Stimulated activated CD8-positive, alpha-beta memory T cell treated with anti-CD3 and anti-CD28 coated beads, Interleukin-7, amount 100 ng/mL, for 1 hour (primary cell): Measurements from ENCODE around the gene C17orf58.
A peak's percentile ranks its signal among the peaks of the same experiment; 100 is the strongest.
"Not testable (repeated sequence)": the region's sequence is repeated elsewhere in the genome, so short reads cannot be mapped to it uniquely, and the experiment has no call there.

Experiments used
- DNase-seq, 2 donors: peaks; one replicate each; pipeline ENCODE4 v3.0.0-alpha.2; 2020; ENCODE audit warnings: low read depth in 2 of 2

Gene C17orf58

DNA sequence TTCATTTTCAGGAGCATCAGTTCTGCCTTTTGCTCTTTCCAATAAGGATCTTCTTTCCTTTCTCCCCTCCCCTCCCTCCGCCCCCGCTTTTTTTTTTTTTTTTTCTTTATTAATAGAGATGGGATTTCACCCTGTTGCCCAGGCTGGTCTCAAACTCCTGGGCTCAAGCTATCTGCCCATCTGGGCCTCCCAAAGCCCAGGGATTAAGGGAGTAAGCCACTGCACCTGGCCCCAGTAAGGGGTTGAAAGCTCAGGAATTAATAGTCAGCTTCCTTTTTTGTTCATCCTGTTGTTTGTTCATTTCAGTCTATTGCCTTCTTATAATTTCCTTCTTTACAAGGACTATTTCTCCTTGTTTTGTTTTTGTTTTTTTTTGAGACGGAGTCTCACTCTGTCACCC is 7.9 kb upstream of the C17orf58 start:
- no peak for DNase-seq

DNA sequence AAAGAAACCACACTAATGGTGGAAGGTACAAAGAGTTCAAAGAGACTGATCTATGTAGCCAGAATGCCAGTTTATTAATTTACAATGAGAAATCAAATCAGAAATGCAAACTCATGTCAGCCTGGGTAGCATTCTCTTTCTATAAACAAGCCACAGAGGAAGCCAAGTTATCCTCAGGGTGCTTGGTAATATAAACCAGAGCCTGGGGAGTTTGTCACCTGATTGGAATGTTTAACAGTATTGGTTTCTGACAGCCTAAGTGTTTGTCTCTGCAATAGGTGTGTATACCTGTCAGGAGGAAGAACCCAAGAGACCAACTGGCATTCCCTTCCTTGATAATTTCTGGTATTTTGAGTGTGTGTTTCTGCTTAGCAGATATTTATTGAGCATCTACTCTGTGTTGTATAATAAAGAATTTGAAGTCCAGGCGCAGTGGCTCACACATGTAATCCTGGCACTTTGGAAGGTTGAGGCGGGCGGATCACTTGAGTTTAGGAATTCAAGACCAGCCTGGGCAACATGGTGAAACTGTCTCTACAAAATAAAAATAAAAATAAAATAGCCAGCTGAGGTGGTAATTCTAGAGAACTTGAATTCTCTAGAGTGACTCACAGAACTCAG is 3.1 kb upstream of the C17orf58 start:
- DNase-seq, result no peak

DNA sequence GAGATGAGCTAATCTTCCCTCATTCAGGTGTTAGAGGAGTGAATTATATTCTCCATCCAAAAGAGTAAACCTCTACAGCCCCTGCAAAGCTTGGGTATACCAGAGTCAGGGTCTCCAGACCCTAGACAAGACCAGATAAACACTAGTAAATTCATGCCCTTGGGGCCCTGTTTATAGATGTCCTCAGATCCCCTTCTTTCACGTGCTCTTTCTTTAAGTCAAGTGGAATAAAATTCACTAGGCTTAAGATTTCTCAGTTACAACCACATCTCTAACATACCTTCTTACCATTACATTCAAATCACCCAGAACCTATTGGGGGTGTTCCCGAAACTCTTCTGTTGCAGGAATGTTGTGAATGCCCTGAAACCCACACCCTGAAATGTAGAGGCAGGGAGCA is 2.2 kb upstream of the C17orf58 start:
- DNase-seq, result no peak

DNA sequence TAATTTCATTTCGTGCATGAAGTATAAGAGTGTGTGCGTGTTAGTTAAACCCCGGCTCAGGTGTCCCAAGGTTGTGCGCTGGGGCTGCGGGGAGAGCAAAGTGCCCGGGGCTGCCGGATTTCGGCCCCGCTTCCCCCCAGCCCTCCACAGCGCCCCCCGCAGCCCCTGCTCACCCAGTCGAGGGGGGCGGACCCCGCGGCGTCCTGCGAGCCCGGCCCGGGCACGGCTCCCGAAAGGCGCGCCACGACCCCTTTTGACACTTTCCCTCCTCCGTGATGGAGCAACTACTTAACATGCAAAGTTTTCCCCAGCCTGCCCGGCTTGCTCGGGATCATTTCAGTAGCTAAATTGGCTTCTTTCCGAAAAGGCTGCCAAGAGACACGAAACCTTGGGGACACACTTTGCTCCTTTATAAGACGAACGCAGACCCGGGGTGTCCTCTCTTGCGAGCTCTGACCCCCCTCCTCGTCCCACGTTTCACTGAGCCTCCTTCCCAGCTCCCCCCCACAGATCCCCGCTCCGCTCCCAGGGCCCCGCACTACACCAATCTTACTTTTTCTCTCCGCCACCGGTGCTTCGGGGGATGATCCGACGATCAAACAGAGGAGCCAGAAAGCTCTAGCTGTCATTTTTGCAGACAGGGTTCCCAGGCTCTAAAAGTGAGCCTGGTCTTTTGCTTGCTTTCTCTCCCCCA is 552 bp downstream of the C17orf58 start:
- DNase-seq, result no peak

DNA sequence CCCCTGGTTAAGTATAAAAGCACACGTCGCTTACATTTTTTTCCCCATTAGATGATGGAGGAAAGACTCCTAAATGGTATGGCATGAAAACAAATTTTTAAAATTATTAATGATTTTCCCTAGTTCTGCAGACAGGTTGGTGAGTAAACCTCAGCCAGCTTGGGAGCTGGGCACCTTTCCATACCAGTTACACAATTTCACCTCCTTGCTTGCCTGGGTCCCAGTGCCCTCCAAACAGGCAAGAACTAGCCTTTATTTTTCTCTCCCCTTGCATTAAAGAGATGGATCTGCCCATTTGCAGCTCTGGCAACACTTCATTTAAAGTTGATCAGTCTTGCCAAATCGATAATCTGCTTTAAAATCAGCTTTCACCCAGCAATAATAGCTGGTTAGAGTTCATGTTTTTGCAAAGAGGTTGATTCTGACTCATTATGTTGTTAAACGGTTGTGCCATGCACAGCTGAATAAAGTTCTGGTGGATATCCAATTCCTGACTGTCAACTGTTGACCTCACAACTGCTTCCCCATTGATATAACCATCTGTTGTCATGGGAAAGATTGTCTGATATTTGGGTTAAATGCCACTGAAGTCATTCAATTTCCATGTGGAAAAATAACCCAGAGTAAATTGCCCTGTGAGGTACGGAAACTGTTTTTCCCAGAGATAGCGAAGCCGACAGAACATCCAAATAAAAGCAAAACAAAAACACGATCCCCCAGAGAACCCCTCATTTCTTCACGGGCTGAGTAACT is 1.3 kb downstream of the C17orf58 start:
- no peak for DNase-seq

DNA sequence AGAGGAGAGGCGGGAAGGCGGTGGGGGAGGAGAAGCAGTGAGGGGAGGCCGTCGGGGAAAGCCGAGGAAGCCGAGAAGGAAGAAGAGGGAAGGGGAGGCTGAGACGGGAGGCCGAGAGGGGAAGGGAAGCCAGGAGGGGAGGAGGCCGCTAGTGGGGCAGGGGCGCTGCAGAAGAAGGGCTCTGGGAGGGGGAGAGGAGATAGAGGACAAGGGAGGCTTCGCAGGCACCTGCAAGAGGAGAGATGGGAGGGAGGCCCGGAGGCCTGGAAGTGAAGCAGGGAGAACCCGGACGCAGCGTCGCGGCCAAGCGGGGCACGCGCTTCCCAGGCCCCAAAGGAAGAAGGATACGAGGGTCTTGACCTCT is 2.3 kb downstream of the C17orf58 start:
- no peak for DNase-seq

DNA sequence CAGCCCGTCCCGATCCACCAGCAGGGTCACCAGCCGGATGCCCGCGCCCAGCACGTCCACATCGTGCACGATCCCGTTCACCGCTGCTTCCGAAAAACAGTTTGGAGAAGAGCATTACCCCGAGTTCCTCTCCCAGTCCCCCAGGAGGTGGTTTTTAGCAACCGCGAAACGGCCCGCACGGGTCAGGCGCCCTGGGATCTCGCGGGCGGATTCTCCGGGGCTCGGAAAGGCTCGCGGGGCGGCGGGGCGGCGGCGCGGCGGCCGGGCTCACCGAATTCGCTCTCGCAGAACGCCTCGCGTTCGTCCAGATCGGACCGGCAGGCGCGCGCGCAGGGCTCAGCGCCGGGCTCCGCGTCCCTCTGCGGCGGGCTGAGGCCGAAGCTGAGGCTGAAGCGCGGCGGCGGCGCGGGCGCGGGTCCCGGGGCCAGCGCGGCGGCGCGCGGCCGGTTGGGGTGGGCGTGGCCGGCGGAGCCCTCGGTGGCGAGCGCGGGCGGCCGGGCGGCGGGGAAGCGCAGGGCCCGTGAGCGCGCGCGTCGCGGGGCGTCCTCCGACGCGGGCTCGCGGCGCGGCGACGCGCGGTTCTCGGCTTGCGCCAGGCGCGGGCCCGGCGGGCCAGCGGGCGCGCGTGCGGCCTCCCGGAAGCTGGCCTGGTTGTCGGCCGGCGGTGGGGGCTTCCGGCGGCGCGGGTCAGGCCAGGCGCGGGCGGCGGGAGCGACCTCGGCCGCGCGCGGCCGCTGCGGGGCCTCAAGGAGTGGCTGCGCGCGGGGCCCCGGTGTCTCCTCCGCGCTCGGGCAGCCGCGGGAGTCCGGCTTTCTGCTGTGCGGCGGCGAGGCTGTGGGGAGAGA is 2.9 kb downstream of the C17orf58 start:
- DNase-seq, result peak; percentile 35 to 45

DNA sequence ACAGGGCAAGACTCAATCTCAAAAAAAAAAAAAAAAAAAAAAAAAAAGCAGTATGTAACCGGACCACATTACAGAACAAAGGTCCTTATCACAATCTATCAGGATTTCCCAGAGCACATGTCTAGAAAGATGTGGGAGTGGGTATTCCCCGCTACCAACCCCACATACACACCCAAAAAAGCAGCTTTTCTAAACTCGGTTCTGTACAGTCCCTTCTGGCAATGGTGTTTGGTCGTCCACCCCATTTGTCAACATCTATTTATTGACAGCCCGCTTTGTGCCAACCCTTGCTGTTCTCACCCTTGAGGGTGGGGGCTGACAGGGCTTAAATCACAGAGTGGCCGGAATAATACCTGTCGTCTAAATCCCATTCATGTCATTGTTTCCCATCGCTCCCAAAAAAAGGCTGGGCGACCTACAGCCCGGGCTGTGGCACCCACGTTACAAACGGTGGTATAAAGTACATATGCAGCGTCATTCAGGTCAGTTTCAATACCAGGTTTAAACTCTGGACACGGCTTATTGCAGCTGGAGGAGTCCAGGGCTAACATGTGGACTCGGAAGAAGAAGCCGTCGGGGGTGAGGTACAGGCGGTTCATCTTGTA is 3.6 kb downstream of the C17orf58 start:
- no peak for DNase-seq

DNA sequence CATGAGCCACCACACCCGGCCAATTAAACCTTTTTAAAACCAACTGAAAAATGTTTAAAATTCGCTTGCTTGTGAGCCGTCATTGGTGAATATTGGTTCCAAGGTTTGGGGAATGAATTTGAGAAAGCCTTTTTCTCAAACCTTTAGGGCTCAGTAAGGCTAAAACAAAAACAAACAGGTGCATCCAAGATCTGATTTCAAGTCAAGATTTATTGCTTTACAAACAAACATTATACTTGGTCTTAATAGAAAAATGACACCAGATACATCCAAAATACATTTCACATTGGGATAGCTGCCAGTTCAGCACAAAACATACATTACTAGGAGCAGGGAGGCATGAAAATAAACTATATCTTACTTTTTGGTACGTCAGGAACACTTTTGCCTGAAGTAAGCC is 5.4 kb downstream of the C17orf58 start:
- DNase-seq, result no peak

DNA sequence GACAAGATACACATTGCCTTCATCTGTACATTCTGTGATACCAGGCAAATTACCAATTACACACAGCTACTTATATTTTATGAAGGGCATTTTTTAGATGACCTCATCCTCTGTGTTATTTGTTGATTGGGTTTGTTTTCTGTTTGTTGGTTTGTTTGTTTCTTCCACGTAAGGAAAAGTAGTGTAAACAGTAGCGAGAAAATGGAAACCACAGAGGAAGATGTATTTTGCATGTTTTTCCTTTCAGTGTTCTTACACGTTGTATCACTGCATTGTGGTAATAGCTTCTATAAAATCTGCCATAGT is 12.9 kb downstream of the C17orf58 start:
- no peak for DNase-seq

DNA sequence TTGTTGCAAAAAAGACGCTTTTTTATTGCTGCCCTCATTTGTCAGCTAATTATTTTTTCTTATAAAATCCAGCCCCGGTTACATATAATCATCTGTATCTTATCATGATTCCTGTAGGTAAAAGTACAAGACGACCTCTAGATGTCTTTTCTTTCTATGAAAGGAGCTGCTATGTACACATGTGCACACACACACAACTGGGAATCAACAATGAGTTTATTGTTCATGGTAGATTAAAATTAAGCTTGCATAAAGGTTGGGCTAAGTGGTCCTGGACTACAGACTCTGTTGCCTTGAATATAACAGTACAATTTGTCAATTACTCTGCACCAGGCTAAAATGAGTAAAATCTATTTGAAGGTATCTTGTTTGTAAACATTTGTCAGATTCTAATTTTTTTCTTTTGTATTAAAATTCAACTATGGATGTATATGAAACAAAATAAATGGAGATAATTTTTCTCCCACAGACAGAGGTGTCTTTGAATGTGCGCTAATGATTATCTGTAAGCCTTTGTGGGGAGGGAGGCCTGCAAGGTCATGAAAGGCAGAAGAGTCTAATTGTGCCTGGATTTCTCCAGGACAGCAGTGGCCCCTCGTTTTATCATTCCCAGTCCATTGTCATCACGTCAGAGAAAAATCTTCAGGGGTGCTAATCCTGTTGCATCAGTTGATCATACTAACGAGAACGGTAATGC is 13.4 kb downstream of the C17orf58 start:
- DNase-seq, result no peak

DNA sequence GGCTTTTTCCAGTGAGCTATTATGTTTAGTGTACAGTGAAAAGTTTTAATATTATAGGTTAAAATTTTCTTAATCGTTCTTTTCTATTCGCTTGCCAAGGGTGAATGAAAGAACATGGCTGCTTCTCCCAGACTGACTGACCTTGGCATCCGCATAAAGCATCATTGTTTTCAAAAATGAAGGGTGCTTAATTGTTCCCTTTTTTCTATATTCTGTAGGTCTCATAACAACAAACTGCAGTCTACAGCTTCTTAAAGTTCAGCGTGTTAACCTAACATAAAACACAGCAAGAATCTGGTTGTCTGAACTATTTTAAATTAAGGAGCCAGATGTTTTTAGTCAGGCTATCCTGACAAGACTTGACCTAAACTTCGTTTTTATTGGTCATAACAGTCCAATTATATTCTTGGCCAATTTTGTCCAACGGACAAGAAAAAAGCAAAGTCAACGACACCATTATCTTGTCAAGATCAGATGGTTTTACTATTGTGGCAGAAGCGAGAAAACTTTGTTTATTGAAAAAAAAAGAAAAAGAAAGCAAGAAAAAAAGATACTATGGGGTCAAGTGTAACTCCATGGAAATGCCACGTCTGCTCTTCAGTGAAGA is 14.1 kb downstream of the C17orf58 start:
- no peak for DNase-seq

DNA sequence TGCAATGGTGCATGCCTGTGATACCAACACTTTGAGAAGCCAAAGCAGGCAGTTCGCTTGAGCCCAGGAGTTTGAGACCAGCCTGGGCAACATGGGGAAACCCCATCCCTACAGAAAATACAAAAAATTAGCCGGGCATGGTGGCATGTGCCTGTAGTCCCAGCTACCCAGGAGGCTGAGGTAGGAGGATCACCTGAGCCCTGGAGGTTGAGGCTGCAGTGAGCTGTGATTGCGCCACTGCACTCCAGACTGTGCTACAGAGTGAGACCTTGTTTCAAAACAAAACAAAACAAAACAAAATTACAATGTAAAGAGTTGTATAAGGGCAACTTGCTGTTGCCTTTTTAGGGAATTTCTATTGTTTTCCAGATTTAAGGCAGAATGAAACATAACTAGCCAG is 15.4 kb downstream of the C17orf58 start:
- DNase-seq, result not testable (repeated sequence)

DNA sequence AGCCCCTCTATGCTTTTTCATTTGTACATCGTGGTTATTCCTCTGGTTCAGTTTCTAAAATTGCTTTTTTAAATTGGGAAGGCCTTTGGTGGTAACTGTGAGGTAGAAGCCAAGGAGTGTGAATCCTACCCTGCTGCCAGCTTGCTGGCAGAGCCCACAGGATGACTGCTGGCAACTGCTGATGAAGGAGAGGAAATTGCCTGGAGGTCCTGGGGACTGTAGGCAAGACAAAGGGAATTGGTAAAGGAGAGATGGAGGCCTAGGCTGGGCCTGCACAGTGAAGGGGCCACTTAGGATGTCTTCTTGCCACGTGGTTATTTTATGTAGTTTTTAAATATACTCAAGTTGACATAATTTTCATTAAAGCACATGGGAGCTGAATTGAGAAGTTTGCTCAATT is 15.8 kb downstream of the C17orf58 start:
- DNase-seq, result no peak

DNA sequence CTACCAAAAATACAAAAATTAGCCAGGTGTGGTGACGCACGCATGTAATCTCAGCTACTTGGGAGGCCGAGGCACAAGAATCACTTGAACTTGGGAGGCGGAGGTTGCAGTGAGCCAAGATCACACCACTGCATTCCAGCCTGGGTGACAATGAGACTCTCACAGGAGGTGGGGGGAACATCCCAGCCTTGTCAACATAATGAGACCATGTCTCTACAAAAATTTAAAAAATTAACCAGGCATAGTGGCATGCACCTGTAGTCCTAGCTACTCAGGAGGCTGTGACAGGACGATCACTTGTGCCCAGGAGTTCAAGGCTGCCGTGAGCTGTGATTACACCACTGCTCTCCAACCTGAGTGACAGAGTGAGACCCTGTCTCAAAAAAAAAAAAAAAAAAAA is 20.0 kb downstream of the C17orf58 start:
- not testable (repeated sequence) for DNase-seq

DNA sequence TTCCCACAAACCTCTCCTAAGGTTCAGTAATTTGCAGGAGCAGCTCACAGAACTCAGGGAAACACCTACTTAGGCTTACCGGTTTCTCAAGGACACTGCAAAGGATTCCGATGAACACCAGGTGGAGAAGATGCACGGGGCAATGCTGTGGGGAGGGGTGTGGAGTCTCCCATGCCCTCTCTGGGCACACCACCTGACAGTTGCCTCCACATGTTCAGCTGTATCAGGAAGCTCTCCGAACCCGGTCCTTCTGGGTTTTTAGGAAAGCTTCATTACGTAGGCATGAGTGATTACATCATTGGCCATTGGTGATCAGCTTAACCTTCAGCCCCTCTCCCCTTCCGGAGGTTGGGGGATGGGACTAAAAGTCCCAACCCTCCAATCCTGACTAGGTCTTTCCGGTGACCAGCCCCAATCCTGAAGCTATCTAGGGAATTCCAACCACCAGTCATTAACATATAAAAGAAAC is 21.6 kb downstream of the C17orf58 start:
- no peak for DNase-seq

DNA sequence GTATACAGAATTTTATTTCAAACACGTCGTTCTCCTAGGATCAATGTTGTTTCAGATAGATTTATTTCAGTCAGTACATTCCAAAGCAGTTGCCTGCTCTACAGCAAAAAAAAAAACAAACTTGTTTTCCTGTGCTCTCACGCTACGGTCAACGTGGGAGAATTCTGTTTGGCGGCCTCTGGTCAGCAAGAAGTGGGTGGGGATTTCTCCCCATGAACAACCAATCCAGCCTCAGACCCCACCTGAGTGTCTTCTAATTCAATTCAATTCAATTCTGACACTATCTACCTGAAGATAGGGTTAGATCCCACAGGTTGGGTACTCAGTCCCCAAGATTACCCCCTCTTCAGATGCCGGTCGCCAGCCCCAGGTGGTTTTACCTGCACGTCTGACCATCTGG is 22.1 kb downstream of the C17orf58 start:
- DNase-seq, result no peak

DNA sequence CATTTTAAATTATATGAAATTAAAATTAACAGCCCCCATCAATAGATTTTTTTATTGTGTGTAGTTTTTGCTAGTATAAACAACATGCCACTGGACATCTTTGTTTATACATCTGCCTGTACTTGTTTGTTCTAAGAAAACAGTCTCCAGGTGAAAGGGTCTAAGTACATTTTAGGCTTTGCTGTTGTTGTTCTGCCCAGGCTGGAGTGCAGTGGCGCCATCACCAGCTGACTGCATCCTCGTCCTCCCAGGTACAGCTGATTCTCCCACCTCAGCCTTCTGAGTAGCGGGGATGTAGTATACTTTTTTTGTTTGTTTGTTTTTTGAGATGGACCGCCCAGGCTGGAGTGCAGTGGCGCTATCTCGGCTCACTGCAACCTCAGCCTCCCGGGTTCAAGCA is 25.5 kb downstream of the C17orf58 start:
- DNase-seq, result no peak

DNA sequence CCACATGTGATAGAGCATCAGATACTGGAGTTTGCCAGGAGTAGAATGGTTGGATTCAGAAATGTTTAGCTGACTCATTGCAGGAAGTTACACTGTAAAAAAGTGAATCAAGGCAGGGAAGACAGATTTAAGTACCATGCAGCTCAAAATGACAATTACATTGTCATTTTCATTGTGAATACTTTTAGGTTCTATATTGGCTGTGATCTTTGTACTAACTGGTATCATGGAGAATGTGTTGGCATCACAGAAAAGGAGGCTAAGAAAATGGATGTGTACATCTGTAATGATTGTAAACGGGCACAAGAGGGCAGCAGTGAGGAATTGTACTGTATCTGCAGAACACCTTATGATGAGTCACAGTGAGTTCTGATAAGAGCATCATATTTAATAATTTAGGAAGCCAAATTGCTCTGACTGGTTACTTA is 33.1 kb downstream of the C17orf58 start:
- DNase-seq, result peak; percentile 32 to 57

DNA sequence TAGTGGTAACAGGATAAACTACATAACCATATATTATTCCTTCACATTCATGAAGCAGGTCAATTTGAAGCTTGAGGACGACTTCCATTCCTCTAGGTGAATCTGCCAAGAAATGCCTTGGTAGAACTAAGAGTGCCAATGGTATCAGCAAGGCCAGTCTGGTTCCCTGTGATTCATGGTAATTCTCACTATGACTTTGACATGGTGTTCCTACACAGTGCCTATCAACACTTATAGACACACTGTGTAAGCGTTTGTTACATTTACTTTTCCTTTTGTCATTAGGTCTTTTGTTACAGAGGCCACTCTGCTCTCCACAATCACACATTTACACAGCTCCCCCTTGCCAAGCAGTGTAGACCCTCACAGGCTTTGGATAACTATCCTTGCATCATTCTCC is 34.1 kb downstream of the C17orf58 start:
- DNase-seq, result not testable (repeated sequence)

DNA sequence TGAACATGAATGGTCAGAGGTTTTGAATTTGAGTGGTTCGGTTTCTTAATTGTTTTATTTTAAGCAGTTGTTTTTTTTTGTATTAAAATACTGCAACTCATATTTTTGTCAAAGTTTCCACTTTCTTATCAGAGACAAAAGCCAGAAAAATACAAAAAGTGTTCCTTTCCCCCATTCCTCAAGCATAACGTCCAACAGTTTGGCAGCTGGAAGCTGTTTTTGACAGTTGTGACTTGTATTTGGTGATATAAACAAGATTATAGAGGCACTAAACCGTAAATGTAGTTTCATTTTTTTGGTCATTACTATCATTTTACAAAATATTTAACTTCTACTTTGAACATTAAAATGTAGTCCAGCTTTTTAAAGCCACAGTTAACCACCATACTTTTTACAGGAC is 36.0 kb downstream of the C17orf58 start:
- DNase-seq, result not testable (repeated sequence)
